K562 (cell line): ENCODE data around the gene MTHFR. TPM values are rescaled to one million over a fixed set of nuclear protein-coding genes. Genes with fewer than 3 reads are reported as not detected.

Source experiments
- CREM ChIP-seq: IDR thresholded peaks from 2 replicates; pipeline ENCODE4 v1.6.1; 2014; ENCODE audit warnings: antibody characterized with exemption, low read depth
- EP300 ChIP-seq: IDR thresholded peaks from 2 replicates; pipeline ENCODE4 v1.6.1; 2012; ENCODE audit warnings: low read length, improper control_type of control experiment
- GABPB2 ChIP-seq: fragments of 250-450 bp; sonication (Bioruptor Pico); conservative IDR thresholded peaks from 2 replicates; pipeline ENCODE4 v1.5.1; 2021; ENCODE audit warnings: mild to moderate bottlenecking
- KHSRP ChIP-seq: fragments of 450-650 bp; IDR thresholded peaks from 2 replicates; pipeline ENCODE4 v1.6.1; 2017
- MYC ChIP-seq, 2 experiments: fragments of 250-450 bp in 1 of 2; sonication (Bioruptor Pico) in 1 of 2; IDR thresholded peaks; 2 replicates each; pipeline versions ENCODE4 v1.5.1 to v1.6.1; 2012 to 2021; ENCODE audit warnings: low read depth in 2 of 2, borderline replicate concordance in 1 of 2, improper control_type of control experiment in 1 of 2, low read length in 1 of 2, mild to moderate bottlenecking in 1 of 2, moderate library complexity in 1 of 2
- NR4A1 ChIP-seq, 2 experiments: fragments of 250-450 bp in 1 of 2; fragments of 450-650 bp in 1 of 2; sonication (Bioruptor Pico) in 1 of 2; IDR thresholded peaks; 2 replicates each; pipeline versions ENCODE4 v1.4.0 to v1.6.1; 2016 to 2020; ENCODE audit warnings: mild to moderate bottlenecking in 2 of 2, missing compliant biosample characterization in 1 of 2, missing genetic modification characterization in 1 of 2, moderate library complexity in 1 of 2
- PURB ChIP-seq: sonication (generic); formaldehyde crosslinking; IDR thresholded peaks from 2 replicates; pipeline ENCODE4 v1.9.0; 2021; ENCODE audit warnings: low read depth, mild to moderate bottlenecking, missing genetic modification reagents
- SLC30A9 ChIP-seq: fragments of 250-450 bp; sonication (Bioruptor Pico); IDR thresholded peaks from 2 replicates; pipeline ENCODE4 v1.8.0; 2022; ENCODE audit warnings: mild to moderate bottlenecking, moderate library complexity
- SOX6 ChIP-seq: fragments of 450-650 bp; IDR thresholded peaks from 2 replicates; pipeline ENCODE4 v1.6.1; 2014; ENCODE audit warnings: mild to moderate bottlenecking
- ZBTB17 ChIP-seq: fragments of 450-650 bp; formaldehyde crosslinking; IDR thresholded peaks from 2 replicates; pipeline ENCODE4 v1.4.0; 2020; ENCODE audit warnings: mild to moderate bottlenecking
- ZFPM2 ChIP-seq: fragments of 250-450 bp; sonication (Bioruptor Pico); IDR thresholded peaks from 2 replicates; pipeline ENCODE4 v1.5.1; 2022; ENCODE audit warnings: mild to moderate bottlenecking
- ZNF584 ChIP-seq: fragments of 200-800 bp; sonication (Bioruptor generic); IDR thresholded peaks from 2 replicates; pipeline ENCODE4 v1.6.1; 2016; ENCODE audit warnings: low read depth, mild to moderate bottlenecking, missing genetic modification characterization, missing compliant biosample characterization
- ZNF589 ChIP-seq: fragments of 200-800 bp; sonication (Bioruptor generic); IDR thresholded peaks from 2 replicates; pipeline ENCODE4 v1.6.1; 2016; ENCODE audit warnings: low read depth, missing genetic modification characterization, missing compliant biosample characterization
- ZZZ3 ChIP-seq: fragments of 450-650 bp; IDR thresholded peaks from 2 replicates; pipeline ENCODE4 v1.6.1; 2016; ENCODE audit warnings: antibody characterized with exemption, mild to moderate bottlenecking, moderate library complexity
- polyA plus RNA-seq, 8 experiments: library from polyadenylated mRNA; depleted of rRNA in 4 of 8; stranded (reverse) in 5 of 8; unstranded in 3 of 8; fragments of >200 nt; fragmentation: Nextera tagmentation in 2 of 8; fragmentation: Illumina TruSeq in 1 of 8; extraction: Ambion mirVana in 2 of 8; extraction: Trizol in 1 of 8; gene quantifications; 2 replicates each; pipeline versions ENCODE4 v1.2.1 to v1.2.3, GENCODE V29; 2011 to 2014; ENCODE audit warnings: inconsistent platforms in 1 of 8, missing spikeins in 1 of 8
- total RNA-seq, 7 experiments: library from RNA; depleted of rRNA in 6 of 7; stranded (reverse); fragments of >200 nt in 6 of 7; fragmentation: Illumina TruSeq in 2 of 7; extraction: Trizol in 2 of 7; gene quantifications; 2 replicates each; pipeline versions ENCODE4 v1.2.1 to v1.2.3, GENCODE V29; 2011 to 2021; ENCODE audit warnings: low replicate concordance in 1 of 7
- TF ChIP-seq, protein P1 (sequence below), 3 experiments: fragments of 200-800 bp in 1 of 3; fragments of 250-450 bp in 1 of 3; fragments of 450-650 bp in 1 of 3; sonication (Bioruptor Pico) in 1 of 3; sonication (Bioruptor generic) in 1 of 3; formaldehyde crosslinking in 1 of 3; IDR thresholded peaks; 2 replicates each; pipeline versions ENCODE4 v1.6.1 to v1.8.0; 2016 to 2022; ENCODE audit warnings: mild to moderate bottlenecking in 2 of 3, missing genetic modification characterization in 2 of 3, missing compliant biosample characterization in 1 of 3, moderate library complexity in 1 of 3
- TF ChIP-seq, protein P2 (sequence below): IDR thresholded peaks from 3 replicates; pipeline ENCODE4 v1.6.1; 2011; ENCODE audit warnings: borderline replicate concordance, mild to moderate bottlenecking; ENCODE audit not compliant: insufficient read length, insufficient read depth
- TF ChIP-seq, protein P3 (sequence below): fragments of 250-450 bp; sonication (Bioruptor Pico); IDR thresholded peaks from 2 replicates; pipeline ENCODE4 v1.4.0; 2020; ENCODE audit warnings: borderline replicate concordance
- TF ChIP-seq, protein P4 (sequence below): fragments of 450-650 bp; formaldehyde crosslinking; IDR thresholded peaks from 2 replicates; pipeline ENCODE4 v1.4.0; 2020; ENCODE audit warnings: mild to moderate bottlenecking, moderate library complexity

The MTHFR gene
- total and polyA plus RNA-seq, 9 of the 15 experiments (the other 6 are each of a cell fraction or from before 2014, with no cell fraction given) = 5.0 to 104 (median 62.6) TPM

DNA sequence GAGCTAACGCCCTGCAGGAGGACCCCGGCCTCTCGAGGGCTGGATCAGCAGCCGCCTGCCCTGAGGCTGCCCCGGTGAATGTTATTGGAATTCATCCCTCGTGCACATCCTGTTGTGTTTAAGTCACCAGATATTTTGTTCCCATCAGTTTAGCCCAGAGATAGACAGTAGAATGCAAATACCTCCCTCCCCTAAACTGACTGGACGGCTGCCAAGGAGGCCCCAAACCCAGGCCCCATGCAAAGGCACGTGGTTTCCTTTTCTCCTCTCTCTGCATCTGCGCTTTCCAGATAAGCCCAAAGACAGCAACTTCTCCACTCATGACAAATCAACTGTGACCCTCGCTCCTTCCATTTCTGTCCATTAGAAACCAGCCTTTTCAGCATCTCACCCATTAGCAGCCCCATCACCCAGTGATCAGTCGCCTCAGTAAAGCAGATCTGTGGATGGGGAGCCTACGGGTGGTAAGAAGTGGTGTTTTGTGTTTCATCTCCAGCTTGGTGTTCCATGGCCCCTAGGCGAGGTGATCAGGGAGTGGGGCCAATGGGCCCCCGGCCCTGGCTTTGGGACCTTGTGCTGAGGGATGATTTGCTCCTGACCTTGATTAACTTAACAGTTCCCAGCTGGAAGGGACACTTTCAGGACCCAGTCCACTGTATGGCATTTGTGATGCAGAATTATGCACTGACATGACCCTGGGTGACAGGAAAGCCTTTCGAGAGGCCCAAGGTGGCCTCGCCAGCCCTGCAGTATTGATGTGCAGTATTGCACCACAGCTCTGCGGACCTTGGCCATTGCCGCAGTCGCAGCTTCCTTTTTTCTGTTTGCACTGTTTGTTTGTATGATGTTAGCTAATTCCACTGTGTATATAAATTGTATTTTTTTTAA, 36.6 kb upstream of the MTHFR start (continued):
- TF ChIP-seq, protein P1, sequence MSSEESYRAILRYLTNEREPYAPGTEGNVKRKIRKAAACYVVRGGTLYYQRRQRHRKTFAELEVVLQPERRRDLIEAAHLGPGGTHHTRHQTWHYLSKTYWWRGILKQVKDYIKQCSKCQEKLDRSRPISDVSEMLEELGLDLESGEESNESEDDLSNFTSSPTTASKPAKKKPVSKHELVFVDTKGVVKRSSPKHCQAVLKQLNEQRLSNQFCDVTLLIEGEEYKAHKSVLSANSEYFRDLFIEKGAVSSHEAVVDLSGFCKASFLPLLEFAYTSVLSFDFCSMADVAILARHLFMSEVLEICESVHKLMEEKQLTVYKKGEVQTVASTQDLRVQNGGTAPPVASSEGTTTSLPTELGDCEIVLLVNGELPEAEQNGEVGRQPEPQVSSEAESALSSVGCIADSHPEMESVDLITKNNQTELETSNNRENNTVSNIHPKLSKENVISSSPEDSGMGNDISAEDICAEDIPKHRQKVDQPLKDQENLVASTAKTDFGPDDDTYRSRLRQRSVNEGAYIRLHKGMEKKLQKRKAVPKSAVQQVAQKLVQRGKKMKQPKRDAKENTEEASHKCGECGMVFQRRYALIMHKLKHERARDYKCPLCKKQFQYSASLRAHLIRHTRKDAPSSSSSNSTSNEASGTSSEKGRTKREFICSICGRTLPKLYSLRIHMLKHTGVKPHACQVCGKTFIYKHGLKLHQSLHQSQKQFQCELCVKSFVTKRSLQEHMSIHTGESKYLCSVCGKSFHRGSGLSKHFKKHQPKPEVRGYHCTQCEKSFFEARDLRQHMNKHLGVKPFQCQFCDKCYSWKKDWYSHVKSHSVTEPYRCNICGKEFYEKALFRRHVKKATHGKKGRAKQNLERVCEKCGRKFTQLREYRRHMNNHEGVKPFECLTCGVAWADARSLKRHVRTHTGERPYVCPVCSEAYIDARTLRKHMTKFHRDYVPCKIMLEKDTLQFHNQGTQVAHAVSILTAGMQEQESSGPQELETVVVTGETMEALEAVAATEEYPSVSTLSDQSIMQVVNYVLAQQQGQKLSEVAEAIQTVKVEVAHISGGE (CRISPR knock-in tag; IDR thresholded peaks at IDR 0.05) = no peak
- no peak for TF ChIP-seq KHSRP
- peak; percentile 84 for TF ChIP-seq ZNF589
- no peak for TF ChIP-seq PURB (CRISPR knock-in tag)
- TF ChIP-seq ZFPM2 = 0 out of 2 replicates have a peak, but pooled peaks have one; percentile 55
- TF ChIP-seq ZBTB17 = peak; percentile 69; the same call in 1 of the 2 replicates
- TF ChIP-seq, protein P2, sequence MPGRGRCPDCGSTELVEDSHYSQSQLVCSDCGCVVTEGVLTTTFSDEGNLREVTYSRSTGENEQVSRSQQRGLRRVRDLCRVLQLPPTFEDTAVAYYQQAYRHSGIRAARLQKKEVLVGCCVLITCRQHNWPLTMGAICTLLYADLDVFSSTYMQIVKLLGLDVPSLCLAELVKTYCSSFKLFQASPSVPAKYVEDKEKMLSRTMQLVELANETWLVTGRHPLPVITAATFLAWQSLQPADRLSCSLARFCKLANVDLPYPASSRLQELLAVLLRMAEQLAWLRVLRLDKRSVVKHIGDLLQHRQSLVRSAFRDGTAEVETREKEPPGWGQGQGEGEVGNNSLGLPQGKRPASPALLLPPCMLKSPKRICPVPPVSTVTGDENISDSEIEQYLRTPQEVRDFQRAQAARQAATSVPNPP = no peak
- peak; percentile 97 for TF ChIP-seq EP300
- TF ChIP-seq CREM = peak; percentile 69; the same call in 1 of the 2 replicates
- peak; percentile 99 for TF ChIP-seq MYC (IDR thresholded peaks at IDR 0.05; ENCODE audit: low read depth, low read length)
- peak; percentile 12; the same call in 1 of the 2 replicates for TF ChIP-seq MYC (CRISPR knock-in tag; IDR thresholded peaks at IDR 0.05; ENCODE audit: borderline replicate concordance, low read depth)
- TF ChIP-seq ZZZ3 = no peak
- TF ChIP-seq, protein P3, sequence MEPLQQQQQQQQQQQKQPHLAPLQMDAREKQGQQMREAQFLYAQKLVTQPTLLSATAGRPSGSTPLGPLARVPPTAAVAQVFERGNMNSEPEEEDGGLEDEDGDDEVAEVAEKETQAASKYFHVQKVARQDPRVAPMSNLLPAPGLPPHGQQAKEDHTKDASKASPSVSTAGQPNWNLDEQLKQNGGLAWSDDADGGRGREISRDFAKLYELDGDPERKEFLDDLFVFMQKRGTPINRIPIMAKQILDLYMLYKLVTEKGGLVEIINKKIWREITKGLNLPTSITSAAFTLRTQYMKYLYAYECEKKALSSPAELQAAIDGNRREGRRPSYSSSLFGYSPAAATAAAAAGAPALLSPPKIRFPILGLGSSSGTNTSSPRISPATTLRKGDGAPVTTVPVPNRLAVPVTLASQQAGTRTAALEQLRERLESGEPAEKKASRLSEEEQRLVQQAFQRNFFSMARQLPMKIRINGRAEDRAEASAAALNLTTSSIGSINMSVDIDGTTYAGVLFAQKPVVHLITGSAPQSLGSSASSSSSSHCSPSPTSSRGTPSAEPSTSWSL = no peak
- peak; percentile 98 for TF ChIP-seq SOX6
- no peak for TF ChIP-seq ZNF584 (CRISPR knock-in tag)
- TF ChIP-seq GABPB2 (CRISPR knock-in tag) = no peak
- TF ChIP-seq SLC30A9 (CRISPR knock-in tag) = no peak
- no peak for TF ChIP-seq NR4A1 (CRISPR knock-in tag; IDR thresholded peaks at IDR 0.05)
- TF ChIP-seq NR4A1 (tag; IDR thresholded peaks at IDR 0.05) = no peak
- TF ChIP-seq, protein P4, sequence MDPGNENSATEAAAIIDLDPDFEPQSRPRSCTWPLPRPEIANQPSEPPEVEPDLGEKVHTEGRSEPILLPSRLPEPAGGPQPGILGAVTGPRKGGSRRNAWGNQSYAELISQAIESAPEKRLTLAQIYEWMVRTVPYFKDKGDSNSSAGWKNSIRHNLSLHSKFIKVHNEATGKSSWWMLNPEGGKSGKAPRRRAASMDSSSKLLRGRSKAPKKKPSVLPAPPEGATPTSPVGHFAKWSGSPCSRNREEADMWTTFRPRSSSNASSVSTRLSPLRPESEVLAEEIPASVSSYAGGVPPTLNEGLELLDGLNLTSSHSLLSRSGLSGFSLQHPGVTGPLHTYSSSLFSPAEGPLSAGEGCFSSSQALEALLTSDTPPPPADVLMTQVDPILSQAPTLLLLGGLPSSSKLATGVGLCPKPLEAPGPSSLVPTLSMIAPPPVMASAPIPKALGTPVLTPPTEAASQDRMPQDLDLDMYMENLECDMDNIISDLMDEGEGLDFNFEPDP (CRISPR knock-in tag) = no peak
